A549 (cell line): ENCODE results near the gene C7orf57.

Experiments
- CHD2 ChIP-seq: fragments of 150-350 bp; IDR thresholded peaks from 2 replicates; pipeline ENCODE4 v1.6.1; 2014; ENCODE audit warnings: low read length; ENCODE audit not compliant: partially characterized antibody
- CTCF ChIP-seq: fragments of >200 bp; sonication (Bioruptor Twin); formaldehyde crosslinking; IDR thresholded peaks from 3 replicates; pipeline ENCODE4 v1.5.1; 2016
- JUNB ChIP-seq: fragments of >200 bp; sonication (Bioruptor Twin); formaldehyde crosslinking; IDR thresholded peaks from 2 replicates; pipeline ENCODE4 v1.6.1; 2016

DNA sequence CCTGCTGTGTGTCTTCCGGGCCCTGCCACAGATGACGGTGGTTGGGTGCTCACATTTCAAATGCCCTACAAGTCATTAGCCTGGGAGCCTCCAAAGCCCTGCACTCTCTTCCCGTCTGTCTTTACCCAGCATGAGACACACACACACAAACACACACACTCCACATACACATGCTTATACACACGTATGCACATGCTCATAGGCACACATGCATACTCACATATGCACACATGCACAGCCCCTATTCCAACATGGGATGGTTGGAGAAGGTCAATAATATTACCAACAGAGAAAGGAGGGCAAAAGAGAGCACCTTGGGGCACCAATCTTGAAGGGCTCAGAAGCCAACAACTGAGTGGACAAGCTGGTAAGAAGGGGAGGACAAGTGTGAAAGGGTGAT, 25.4 kb upstream of the C7orf57 start:
- TF ChIP-seq JUNB (no peak), CTCF (no peak), CHD2 (no peak)
